ENCODE results near the gene GMCL1.
"Not testable (repeated sequence)": the region's sequence is repeated elsewhere in the genome, so short reads cannot be mapped to it uniquely, and the experiment has no call there.

Gene GMCL1, protein sequence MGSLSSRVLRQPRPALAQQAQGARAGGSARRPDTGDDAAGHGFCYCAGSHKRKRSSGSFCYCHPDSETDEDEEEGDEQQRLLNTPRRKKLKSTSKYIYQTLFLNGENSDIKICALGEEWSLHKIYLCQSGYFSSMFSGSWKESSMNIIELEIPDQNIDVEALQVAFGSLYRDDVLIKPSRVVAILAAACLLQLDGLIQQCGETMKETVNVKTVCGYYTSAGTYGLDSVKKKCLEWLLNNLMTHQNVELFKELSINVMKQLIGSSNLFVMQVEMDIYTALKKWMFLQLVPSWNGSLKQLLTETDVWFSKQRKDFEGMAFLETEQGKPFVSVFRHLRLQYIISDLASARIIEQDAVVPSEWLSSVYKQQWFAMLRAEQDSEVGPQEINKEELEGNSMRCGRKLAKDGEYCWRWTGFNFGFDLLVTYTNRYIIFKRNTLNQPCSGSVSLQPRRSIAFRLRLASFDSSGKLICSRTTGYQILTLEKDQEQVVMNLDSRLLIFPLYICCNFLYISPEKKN

DNA sequence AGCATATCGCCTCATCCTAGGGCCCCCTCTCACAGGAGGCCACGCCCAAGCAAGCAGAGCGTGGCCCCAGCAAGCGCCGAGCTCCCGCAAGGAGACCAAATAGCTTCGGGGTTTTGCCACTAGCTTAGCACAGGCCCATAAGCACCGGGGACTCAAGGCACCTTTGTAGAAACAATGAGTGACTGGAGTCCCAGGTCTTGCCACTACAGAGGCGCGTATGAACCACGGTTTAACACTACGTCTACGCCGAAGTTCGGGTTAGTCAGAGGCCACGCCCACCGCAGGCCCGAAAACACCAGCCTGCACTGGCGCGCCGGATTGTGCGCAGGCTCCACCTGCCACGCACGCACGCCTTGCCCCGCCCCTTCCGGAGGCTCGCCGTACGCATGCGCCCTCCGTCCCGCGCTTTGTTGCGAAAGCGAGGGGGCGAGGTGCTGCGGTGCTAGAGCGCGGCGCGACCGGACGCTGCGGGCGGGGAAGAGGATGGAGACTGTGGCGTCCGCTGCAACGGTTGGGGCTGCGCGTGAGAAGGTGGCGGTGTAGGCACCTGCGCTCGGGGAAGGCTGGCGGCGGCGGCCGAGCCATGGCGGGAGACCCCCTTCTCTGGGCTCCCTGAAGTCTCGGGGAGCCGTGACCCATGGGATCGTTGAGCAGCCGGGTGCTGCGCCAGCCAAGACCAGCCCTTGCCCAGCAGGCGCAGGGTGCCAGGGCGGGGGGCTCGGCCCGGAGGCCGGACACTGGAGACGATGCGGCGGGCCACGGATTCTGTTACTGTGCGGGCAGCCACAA lies at the start of gene GMCL1:
Gene GMCL1 (plus strand): TSS at position 405 of the 789 bp plus-strand sequence. CDS start 233 bp downstream, at position 638.
- peak; percentile 97 for DNase-seq (ENCODE audit: low spot score)

DNA sequence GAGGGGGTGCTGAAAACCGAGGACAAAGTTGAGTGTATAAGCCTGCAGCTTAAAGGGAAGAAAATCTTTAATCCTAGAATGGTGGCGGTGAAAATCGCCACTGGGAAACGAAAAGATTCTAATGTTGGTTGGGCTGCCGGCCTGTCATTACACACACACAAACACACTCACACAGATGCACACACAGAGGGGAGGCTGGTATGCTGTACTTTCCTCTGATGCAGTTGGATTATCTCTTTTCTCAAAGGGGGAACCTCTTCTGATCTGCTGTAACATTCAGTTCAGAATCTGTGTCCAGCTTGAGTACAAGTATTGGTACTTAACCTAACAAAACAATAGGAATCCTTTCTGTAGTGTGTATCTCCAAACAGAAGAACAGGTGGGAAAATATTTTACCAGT lies 48.5 kb upstream of the GMCL1 start:
- no peak for DNase-seq (ENCODE audit: low spot score)

DNA sequence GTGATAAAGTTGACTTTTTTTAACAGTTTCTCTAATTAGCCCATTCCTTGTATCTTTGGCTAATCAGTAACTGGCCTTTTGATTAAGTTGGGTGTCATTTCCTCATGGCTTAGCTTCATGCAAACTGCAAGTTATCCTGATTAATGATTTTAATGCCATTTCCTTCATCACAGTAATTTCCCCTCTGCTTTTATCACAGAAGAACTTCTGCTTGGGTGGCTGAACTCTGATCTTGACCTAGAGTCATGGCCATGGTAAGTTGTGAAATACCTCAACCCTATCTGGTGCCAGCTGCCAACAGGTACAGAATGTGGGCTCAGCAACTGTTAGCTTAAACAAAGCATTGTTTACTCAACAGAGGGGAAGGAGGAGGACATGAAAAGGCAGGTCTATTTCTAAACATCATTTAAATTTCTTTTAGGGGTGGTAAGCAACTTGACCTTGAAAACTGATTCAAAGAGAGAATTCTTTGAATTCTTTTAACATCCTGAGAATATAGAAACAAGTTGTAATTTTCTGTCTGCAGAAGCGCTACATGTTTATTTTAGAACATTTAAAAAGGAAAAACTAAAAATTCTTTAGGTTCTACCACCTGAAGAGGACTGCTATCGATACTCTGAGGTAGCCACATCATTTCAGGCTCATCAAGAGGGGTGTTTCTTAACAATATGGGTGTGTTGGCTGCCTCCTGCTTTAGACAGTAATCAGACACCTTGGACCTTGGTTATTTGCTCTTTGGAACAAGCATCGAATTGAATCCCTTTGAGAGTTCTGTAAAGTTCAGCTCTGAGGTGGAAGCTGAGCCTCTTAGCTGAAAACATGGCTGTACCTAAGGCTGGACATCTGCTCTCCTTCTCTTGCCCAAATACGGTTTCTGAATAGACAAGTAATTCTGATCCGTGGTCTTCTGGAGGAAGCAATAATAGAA lies 47.9 kb upstream of the GMCL1 start:
- peak; percentile 32 for DNase-seq (ENCODE audit: low spot score)

DNA sequence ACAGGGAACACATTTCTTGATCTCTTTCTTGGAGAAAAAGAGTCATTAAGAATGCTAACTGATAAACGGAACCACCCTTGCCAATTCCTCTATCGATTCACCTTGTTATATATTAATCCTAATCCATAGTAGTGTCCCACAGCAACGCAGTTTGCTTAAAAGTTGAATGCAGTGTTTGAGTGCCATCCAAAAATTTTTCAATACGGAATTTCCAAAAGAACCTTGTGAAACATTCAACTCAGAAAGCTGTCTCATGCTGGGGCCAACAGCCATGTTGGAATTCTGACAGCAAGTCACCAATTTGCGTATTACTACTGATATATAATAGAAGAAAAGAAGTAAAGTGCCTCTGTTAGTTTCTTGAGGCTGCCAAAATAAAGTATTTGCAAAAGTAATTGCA lies 45.2 kb upstream of the GMCL1 start:
- DNase-seq (ENCODE audit: low spot score), result no peak

DNA sequence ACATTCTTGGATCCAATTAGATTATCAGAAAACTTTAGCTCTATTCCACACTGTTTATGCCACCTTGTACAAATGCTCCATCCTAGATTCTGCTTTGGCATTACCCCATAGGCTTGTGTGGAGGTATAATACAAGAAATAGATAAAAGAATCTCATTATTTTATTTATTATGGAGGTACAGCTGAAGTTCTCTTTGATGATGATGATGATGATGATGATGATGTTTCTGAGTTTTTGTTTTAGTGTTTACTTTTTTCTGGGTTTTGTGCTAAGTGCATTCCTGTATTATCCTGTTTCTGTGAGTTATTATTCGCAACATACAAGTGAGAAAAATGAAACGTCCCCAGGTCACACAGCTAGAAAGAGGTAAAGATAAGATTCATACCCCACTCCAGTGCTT lies 44.1 kb upstream of the GMCL1 start:
- DNase-seq (ENCODE audit: low spot score), result no peak

DNA sequence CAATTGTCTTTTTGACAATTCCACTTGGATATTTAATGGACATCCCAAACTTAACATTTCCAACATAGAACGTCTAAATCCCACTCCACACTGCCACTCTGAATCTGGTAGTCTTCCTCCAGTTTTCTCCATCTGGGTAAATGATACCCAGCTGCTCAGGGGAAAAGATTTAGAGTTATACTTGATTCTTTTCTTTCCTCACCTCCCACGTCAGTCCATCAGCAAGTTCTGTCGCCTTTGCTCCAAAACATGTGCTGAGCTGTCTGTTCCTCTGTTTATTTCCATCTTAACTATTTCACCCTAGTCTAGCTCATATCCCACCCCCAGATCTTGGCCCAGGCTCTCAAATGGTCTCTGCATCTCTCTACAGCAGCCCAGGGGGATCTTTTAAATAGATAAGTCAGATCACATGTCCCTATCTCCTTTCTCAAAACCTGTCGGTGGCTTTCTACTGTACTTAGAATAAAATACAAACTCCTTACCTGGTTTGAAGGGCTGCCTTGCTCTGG lies 43.4 kb upstream of the GMCL1 start:
- DNase-seq (ENCODE audit: low spot score), result no peak

DNA sequence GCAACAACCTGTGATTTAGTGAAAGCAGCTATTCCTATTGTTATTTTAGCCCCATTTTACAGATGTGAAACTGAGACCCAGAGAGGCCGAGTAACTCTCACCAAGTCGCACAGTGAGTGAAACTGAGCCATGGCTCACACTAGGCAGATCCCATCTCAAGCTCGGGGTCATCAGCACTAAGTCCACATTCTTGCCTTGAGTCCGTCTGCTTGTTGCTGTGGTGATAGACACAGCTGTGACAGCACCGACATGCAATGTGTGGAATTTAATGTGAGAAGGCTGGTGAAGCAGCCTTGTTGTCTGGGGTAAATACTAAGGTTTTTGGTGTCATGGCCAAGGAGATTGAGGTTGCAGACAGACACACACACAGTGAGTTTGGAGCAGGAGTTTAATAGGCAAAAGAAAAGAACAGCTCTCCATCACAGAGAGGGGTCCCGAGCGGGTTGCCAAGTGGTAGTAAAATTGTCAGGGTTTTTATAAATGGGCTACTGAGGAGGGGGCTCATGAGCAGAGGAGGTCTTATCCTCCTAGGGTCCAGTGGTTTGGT lies 40.2 kb upstream of the GMCL1 start:
- peak; percentile 95 for DNase-seq (ENCODE audit: low spot score)

DNA sequence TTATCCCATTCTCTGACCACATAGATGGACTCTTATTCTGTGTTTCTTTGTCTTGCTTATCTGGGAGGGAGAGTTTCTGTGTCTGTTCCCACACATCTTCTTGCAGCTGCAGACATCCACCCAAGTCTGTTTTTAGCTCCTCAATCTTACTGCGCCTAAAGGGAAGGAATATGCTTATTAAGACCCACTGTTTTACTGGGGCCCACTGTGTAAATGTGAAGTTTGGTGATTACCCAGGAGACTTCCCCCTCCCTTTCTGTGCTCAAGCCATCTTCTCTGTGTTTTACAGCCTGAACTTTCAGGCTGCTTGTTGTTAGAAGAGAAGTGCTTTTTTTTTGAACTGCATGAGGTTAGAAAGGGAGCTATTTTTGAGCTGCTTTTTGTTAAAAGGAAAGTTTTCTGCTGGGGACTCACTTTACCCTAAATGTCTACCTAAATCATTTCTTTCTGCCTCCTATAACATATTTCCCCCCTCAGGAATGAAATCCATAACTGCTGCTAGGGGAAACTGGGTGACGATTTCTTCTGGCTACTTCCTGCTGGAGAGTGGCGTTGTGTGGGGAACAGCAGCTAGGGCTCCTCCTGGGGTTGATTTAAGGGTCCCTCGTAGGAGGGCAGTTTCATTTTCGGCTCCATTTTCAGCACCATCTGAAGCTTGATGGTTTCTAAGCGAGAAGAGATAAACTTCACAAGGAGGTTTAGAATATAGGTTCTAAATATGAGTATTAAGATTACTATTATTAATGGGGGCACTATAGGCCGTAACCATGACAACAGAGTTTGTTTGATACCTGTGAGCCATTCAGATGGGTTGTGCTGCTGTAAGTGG lies 39.5 kb upstream of the GMCL1 start:
- peak; percentile 25 for DNase-seq (ENCODE audit: low spot score)

DNA sequence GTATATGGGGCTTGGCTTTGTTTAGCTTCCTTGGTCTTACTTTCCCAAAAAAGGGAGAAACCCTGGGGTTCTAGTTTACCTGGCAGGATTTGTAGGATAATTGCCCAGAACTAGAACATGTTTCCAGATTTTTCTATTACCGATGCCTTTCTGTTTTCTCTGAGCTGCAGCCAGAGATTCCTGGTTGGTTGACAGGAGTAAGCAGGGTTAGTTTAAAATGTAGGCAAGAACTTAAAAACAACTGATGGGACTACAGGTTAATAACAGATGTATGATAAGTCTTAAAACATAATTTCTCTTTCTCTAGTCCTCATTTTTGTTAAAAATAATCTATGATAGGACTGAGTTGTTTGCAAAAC lies 38.9 kb upstream of the GMCL1 start:
- DNase-seq (ENCODE audit: low spot score), result no peak

DNA sequence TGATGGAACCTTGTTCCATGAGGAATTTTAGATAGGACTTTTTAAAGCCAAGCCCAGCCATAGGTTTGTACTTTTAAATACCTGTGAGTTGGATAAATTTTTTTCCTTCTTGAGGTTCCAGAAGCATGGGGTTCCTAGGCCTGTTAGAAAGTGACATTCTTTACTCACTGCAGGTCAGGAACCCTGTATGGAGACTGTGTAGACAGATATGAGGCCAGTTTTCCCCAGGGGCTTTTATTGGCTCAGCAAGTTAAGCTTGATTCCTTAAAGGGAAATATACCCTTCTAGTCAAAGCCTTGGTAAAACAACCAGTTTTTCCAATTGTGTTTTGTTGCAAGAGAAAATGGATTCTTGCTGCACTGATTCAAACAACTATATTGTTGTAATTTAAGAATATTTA lies 38.4 kb upstream of the GMCL1 start:
- no peak for DNase-seq (ENCODE audit: low spot score)

DNA sequence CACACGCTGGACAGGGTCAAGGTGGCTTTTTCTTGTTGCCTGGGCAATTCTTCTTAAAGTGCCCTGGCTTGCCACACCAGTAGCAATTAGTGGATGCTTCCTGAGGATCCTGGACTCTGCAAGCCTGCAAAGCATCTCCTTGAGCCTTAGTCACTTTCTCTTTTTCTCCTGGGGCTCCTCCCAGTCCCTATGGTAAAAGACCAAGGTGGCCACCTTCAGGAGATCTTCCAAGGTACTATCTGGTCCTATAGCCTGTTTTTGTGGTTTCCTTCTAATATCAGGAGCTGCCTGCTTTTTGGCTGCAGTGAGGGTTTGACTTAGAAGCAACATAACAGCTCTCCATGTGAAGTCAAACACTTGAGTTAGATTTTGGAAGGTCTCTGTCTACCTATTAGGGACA lies 33.3 kb upstream of the GMCL1 start:
- DNase-seq (ENCODE audit: low spot score), result no peak

DNA sequence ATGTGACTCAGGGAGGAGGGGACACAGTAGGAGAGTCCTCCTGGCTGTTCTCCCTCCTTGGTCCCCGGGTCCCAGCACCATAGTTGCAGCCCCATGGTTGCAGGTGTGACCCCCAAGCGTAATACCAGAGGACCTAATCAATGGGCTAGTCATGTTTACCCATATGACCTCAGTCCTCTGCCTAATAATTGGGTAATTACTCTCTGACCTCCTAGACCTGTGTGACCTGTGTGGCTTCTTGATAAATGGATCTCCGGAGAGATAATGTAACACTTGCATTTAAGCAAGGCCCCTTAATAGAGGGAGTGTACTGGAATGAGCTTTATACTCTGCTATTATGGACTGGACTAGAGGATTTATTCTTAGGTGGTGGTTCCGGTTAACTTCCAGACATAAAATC lies 32.2 kb upstream of the GMCL1 start:
- DNase-seq (ENCODE audit: low spot score), result no peak

DNA sequence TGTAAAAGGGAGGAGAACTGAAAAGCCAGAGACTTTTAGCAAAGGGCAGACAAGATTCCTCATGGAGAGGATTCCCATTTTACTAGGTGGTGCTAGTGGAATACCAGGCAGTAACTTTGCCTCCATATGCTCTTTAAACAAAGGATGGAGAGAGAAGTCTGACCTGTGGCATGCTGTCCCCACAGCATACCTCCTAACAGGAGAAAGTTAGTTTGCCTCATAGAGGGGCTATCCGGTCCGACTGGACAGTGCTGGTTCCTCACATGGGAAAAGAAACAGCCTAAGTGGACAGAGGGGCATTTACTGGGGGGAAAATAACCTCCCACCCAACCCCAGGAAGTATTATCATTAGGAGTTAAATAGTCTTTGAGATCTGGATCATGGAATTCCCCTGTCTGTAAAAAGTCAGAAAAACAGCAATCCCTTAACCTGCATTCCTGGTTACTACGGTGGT lies 31.6 kb upstream of the GMCL1 start:
- no peak for DNase-seq (ENCODE audit: low spot score)

DNA sequence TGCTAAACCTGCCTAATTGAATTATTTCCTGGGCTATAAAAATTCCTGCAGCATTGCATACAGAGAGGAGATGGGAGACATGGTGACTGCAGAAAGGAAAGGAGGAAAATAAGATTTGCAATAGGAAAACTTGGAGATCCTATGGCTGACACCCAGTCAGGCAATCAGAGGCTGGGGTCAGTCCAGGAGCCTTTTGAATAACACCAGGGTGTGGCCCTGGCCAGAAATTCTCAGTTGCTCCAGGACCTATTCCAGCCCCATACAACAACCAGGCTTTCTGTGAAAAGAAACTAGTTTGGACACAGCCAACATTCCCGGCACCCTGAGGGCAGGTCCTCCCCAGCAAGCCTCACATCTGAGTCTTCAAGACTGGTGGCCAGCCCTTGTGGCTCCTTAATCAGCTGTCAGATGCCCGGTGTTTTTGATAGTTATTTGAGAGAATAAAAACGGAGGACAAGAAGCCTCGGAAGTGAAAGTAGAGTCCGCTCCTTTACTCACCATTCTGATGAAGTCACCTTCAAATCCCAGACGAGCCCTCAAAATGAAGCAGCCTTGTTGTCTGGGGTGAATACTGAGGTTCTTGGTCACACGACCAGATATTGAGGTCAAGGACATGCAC lies 31.1 kb upstream of the GMCL1 start:
- peak; percentile 81 for DNase-seq (ENCODE audit: low spot score)

DNA sequence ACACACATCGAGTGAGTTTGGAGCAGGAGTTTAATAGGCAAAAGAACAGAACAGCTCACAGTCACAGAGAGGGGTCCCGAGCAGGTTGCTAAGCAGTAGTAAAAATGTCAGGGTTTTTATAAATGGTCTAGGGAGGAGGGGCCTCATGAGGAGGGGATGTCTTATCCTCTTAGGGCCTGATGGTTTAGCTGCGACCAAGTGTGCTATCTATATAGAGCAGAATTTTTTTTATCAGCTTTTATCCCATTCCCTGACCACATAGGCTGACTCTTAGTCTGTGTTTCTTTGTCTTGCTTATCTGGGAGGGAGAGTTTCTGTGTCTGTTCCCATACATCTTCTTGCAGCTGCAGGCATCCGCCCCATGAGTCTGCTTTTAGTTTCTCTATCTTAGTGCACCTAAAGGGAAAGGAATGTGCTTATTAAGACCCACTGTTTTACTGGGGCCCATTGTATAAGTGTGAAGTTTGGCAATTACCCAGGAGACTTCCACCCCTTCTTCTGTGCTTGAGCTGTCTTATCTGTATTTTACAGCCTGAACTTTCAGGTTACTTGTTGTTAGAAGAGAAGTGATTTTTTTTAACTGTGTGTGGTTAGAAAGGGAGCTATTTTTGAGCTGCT lies 30.4 kb upstream of the GMCL1 start:
- peak; percentile 55 for DNase-seq (ENCODE audit: low spot score)

DNA sequence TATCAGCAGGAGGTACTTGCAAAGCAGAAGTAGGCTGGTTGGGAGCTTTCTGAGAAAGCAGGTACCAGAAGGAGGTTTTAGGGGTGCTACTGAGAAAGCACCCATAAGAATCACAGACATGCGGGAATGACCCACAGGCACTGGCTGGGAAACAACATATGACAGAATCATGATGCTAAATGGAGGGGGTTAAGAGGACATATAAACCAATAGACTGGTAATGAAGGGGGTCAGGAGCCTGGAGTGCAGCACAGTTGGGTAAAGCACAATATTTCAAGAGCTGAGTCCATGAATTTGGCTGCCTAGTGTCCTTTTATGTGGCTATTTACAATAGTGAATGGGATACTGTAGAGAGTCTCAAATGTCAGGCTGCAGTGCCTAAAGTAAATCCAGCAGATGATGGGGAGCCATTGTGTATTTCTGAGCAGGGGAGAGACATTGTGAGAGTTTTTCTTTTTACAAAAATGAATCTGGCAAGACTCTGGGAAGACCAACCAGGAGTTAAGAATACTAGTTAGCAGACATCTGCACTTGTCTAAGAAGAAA lies 27.6 kb upstream of the GMCL1 start:
- DNase-seq (ENCODE audit: low spot score), result no peak

DNA sequence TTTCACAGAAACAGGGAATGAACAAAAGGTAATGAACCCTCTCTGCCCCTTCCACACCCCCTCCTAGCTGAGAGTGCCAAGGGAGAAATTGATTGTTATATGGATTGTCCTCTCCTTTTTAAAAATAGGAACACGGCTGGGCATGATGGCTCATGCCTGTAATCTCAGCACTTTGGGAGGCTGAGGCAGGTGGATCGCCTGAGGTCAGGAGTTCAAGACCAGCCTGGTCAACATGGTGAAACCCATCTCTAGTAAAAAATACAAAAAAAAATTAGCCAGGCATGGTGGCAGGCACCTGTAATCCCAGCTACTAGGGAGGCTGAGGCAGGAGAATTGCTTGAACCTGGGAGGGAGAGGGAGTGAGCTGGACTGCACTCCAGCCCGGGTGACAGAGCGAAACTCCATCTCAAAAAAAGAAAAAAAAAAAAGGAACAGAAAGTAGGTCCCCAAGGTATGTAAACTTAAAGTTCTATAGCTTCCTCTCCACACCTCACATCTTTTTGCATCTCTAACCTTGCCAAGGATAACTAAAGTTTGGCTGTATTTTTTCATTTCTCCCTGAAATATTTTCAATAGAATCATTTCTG lies 26.6 kb upstream of the GMCL1 start:
- DNase-seq (ENCODE audit: low spot score), result not testable (repeated sequence)

DNA sequence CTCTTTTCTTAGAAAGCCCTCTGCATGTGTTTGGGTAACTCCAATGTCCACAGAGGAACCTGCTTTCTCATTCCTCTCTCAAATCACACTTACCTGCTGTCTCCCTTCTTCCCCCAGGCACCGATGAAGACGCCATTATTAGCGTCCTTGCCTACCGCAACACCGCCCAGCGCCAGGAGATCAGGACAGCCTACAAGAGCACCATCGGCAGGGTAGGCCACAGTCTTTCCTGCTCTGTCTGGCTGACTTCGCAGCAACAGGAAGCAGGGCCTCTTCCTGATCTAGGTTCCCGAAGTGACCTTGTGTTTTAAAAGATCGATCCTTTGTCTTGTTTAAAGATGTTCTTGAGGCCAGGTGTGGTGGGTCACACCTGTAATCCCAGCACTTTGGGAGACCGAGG lies 25.0 kb upstream of the GMCL1 start:
- no peak for DNase-seq (ENCODE audit: low spot score)

DNA sequence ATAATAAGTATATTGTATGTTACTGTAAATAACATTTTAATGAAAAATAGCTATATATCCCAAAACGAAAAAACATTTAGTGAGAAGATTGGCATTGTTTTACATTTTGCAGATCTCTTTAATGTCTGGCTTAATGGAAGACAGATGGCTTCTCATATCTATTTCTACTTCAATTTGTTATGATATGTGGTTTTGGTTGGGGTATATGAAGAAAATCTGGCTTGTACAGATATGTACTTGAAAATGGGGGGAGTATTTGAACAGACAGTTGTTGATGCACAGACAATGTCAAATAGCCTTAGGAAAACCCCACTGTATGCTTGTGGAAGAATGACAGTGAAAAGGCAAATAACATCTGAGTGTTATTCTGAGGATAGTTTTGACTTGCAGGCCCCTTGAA lies 23.6 kb upstream of the GMCL1 start:
- no peak for DNase-seq (ENCODE audit: low spot score)
